ENCODE results near the gene LRMDA. TPM values are rescaled to one million over a fixed set of nuclear protein-coding genes. Genes with fewer than 3 reads are reported as not detected.

Gene LRMDA
- total RNA-seq, 4 donors from 2014 or later, result 0.76 to 6.4 (median 1.3) TPM

- H3K4me3 ChIP-seq (ENCODE audit: low read depth, poor library complexity, severe bottlenecking), result no peak overlapping the region
- intact Hi-C loops (cut with DNase I; ENCODE audit: low total_unique reads), result no loop called here
- no peak for TF ChIP-seq POLR2A (IDR thresholded peaks at IDR 0.05)
- TF ChIP-seq CTCF (IDR thresholded peaks at IDR 0.05), result no peak
- 96 to 100% methylated on average over 1 of the region's 1 CpG for WGBS, 2 donors
- no peak for DNase-seq (ENCODE audit: low spot score in 2 of 2)
These were observed 1057.2 kb downstream of the LRMDA start for GRCh38 chr10:76488602-76489001.

- DNase-seq (ENCODE audit: low spot score in 2 of 2), result no peak
- no peak for TF ChIP-seq POLR2A (IDR thresholded peaks at IDR 0.05)
- no peak for TF ChIP-seq CTCF (IDR thresholded peaks at IDR 0.05)
- H3K4me3 ChIP-seq (ENCODE audit: low read depth, poor library complexity, severe bottlenecking), result no peak overlapping the region
- intact Hi-C loops (cut with DNase I; ENCODE audit: low total_unique reads), result no loop called here
These were observed 1059.8 kb downstream of the LRMDA start for GRCh38 chr10:76491216-76491615.

- intact Hi-C loops (cut with DNase I; ENCODE audit: low total_unique reads), result no loop called here
- DNase-seq (ENCODE audit: low spot score in 2 of 2), result no peak
- no peak overlapping the region for H3K4me3 ChIP-seq (ENCODE audit: low read depth, poor library complexity, severe bottlenecking)
- no peak for TF ChIP-seq CTCF (IDR thresholded peaks at IDR 0.05)
- TF ChIP-seq POLR2A (IDR thresholded peaks at IDR 0.05), result no peak
- WGBS, 2 donors, result 59 to 61% methylated on average over 3 of the region's 3 CpGs
These were observed 1060.6 kb downstream of the LRMDA start for GRCh38 chr10:76492026-76492425.

GRCh38 chr10:76492678-76493472, 1061.5 kb downstream of the LRMDA start:
- 91 to 92% methylated on average over 5 of the region's 5 CpGs for WGBS, 2 donors
- H3K4me3 ChIP-seq (ENCODE audit: low read depth, poor library complexity, severe bottlenecking), result no peak overlapping the region
- no peak for DNase-seq (ENCODE audit: low spot score in 2 of 2)
- intact Hi-C loops (cut with DNase I; ENCODE audit: low total_unique reads), result no loop called here
- TF ChIP-seq CTCF (IDR thresholded peaks at IDR 0.05) (no peak), POLR2A (IDR thresholded peaks at IDR 0.05) (no peak)

GRCh38 chr10:76497666-76498065, 1066.2 kb downstream of the LRMDA start:
- H3K4me3 ChIP-seq (ENCODE audit: low read depth, poor library complexity, severe bottlenecking), result no peak overlapping the region
- intact Hi-C loops (cut with DNase I; ENCODE audit: low total_unique reads), result no loop called here
- no peak for DNase-seq (ENCODE audit: low spot score in 2 of 2)
- no peak for TF ChIP-seq CTCF (IDR thresholded peaks at IDR 0.05)
- TF ChIP-seq POLR2A (IDR thresholded peaks at IDR 0.05), result no peak

- no peak overlapping the region for H3K4me3 ChIP-seq (ENCODE audit: low read depth, poor library complexity, severe bottlenecking)
- intact Hi-C loops (cut with DNase I; ENCODE audit: low total_unique reads), result loop anchor here (10.0 kb wide), 1 partner anchor 1420 kb away; the partner anchor contains the start of gene DLG5
- TF ChIP-seq POLR2A (IDR thresholded peaks at IDR 0.05), result no peak
- no peak for TF ChIP-seq CTCF (IDR thresholded peaks at IDR 0.05)
- 88 to 92% methylated on average over 1 of the region's 1 CpG for WGBS, 2 donors
- no peak for DNase-seq (ENCODE audit: low spot score in 2 of 2)
These were observed 1073.4 kb downstream of the LRMDA start for GRCh38 chr10:76504823-76505222.
